ENCODE data around the gene P2RY4.
"Not testable (repeated sequence)": the region's sequence is repeated elsewhere in the genome, so short reads cannot be mapped to it uniquely, and the experiment has no call there.

Gene P2RY4

GRCh38 chrX:70244881-70245280, 15.1 kb downstream of the P2RY4 start:
- H3K9me3 ChIP-seq (ENCODE audit: control insufficient read depth, insufficient read depth, low read length) = no peaks in the 10 kb centered on the region
- no CpG with 5 or more reads among the region's 6 CpGs for WGBS (ENCODE audit: insufficient coverage, insufficient read length)
- no peaks in the 10 kb centered on the region for H3K27me3 ChIP-seq (ENCODE audit: control insufficient read depth, insufficient read depth, low read length)
- H3K27ac ChIP-seq (ENCODE audit: low read length) = no peak overlapping the region
- H3K4me3 ChIP-seq (ENCODE audit: low read length) = no peak overlapping the region
- H3K4me1 ChIP-seq (ENCODE audit: control insufficient read depth, insufficient read depth, low read length) = no peaks in the 10 kb centered on the region
- no peak for DNase-seq (ENCODE audit: low read depth, low spot score)
- H3K36me3 ChIP-seq (ENCODE audit: control insufficient read depth, insufficient read depth, low read length) = no peaks in the 10 kb centered on the region

DNA sequence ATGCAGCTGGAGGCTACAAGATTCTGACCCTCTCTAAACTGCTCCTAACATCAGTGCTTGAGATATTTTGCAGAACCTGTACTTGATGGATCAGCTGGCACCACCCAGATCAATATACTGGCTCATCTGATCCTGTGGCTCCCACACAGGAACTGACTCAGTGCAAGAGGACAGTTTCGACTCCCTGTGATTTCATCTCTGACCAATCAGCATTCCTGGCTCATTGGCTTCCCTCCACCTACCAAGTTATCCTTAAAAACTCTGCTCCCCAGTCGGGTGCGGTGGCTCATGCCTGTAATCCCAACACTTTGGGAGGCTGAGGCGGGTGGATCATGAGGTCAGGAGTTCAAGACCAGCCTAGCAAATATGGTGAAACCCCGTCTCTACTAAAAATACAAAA, 16.4 kb downstream of the P2RY4 start:
- not testable (repeated sequence) for H3K27me3 ChIP-seq (ENCODE audit: control insufficient read depth, insufficient read depth, low read length); DNase-seq (ENCODE audit: low read depth, low spot score); H3K4me3 ChIP-seq (ENCODE audit: low read length); H3K36me3 ChIP-seq (ENCODE audit: control insufficient read depth, insufficient read depth, low read length); H3K9me3 ChIP-seq (ENCODE audit: control insufficient read depth, insufficient read depth, low read length); H3K27ac ChIP-seq (ENCODE audit: low read length); H3K4me1 ChIP-seq (ENCODE audit: control insufficient read depth, insufficient read depth, low read length)
- WGBS (ENCODE audit: insufficient coverage, insufficient read length) = no CpG with 5 or more reads among the region's 5 CpGs

DNA sequence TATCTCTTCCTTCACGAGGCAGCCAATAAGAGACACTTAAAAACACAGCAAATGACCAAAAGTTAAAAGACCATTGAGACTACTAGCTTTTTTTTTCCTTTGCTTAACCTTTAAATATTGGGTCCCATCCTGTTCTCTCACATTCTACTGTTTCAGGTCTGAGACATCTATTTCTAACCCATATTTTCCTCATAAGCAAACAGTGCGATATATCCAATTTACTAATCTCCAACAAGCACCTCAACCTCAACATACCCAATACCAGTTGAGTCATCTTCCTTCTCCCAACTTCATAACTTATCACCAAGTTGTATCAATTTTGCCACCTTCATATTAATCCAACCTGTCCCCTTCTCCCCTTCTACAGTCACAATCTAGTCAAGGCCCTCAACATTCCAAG, 18.5 kb downstream of the P2RY4 start:
- Histone ChIP-seq H3K27me3 (ENCODE audit: control insufficient read depth, insufficient read depth, low read length) (no peaks in the 10 kb centered on the region), H3K4me3 (ENCODE audit: low read length) (no peak overlapping the region), H3K4me1 (ENCODE audit: control insufficient read depth, insufficient read depth, low read length) (no peaks in the 10 kb centered on the region), H3K27ac (ENCODE audit: low read length) (no peak overlapping the region), H3K9me3 (ENCODE audit: control insufficient read depth, insufficient read depth, low read length) (no peaks in the 10 kb centered on the region), H3K36me3 (ENCODE audit: control insufficient read depth, insufficient read depth, low read length) (no peaks in the 10 kb centered on the region)
- DNase-seq (ENCODE audit: low read depth, low spot score) = no peak
- WGBS (ENCODE audit: insufficient coverage, insufficient read length) = no CpG with 5 or more reads among the region's 2 CpGs

GRCh38 chrX:70240751-70241150, 19.3 kb downstream of the P2RY4 start:
- WGBS (ENCODE audit: insufficient coverage, insufficient read length) = no CpG with 5 or more reads among the region's 1 CpG
- Histone ChIP-seq H3K9me3 (ENCODE audit: control insufficient read depth, insufficient read depth, low read length) (no peaks in the 10 kb centered on the region), H3K36me3 (ENCODE audit: control insufficient read depth, insufficient read depth, low read length) (no peaks in the 10 kb centered on the region), H3K27me3 (ENCODE audit: control insufficient read depth, insufficient read depth, low read length) (no peaks in the 10 kb centered on the region), H3K27ac (ENCODE audit: low read length) (no peak overlapping the region), H3K4me3 (ENCODE audit: low read length) (no peak overlapping the region), H3K4me1 (ENCODE audit: control insufficient read depth, insufficient read depth, low read length) (no peaks in the 10 kb centered on the region)
- no peak for DNase-seq (ENCODE audit: low read depth, low spot score)

DNA sequence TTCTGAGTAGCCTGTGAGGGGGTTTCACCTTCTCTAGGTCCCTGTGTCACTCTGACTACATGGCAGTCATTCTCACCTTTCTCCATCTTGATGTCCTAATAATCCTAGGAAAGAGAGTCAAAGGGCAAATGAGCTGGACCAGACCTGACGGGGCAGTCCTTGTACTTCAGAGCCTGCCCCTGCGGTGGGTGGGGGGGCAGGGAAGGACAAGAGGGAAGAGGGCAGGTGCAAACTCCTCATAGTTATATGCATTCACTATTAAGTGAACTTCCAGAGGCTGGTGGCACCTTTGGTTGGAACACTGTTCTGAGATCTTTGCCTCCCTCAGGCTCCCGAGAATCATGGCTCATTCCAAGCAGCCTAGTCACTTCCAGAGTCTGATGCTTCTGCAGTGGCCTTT, 25.6 kb downstream of the P2RY4 start, which contains the start of gene AWAT1:
TSS of gene AWAT1 (plus strand) at position 301 of the 400 bp plus-strand sequence. CDS start at position 342, 41 bp downstream.
- H3K4me3 ChIP-seq (ENCODE audit: low read length) = no peak within 1 kb of the TSS
- H3K27ac ChIP-seq (ENCODE audit: low read length) = no peak within 1 kb of the TSS
- no CpG with 5 or more reads among the region's 3 CpGs for WGBS (ENCODE audit: insufficient coverage, insufficient read length)
- no peaks in the 10 kb centered on the region for H3K27me3 ChIP-seq (ENCODE audit: control insufficient read depth, insufficient read depth, low read length)
- H3K9me3 ChIP-seq (ENCODE audit: control insufficient read depth, insufficient read depth, low read length) = no peaks in the 10 kb centered on the region
- no peaks in the 10 kb centered on the region for H3K4me1 ChIP-seq (ENCODE audit: control insufficient read depth, insufficient read depth, low read length)
- DNase-seq (ENCODE audit: low read depth, low spot score) = no peak
- no peaks in the 10 kb centered on the region for H3K36me3 ChIP-seq (ENCODE audit: control insufficient read depth, insufficient read depth, low read length)

DNA sequence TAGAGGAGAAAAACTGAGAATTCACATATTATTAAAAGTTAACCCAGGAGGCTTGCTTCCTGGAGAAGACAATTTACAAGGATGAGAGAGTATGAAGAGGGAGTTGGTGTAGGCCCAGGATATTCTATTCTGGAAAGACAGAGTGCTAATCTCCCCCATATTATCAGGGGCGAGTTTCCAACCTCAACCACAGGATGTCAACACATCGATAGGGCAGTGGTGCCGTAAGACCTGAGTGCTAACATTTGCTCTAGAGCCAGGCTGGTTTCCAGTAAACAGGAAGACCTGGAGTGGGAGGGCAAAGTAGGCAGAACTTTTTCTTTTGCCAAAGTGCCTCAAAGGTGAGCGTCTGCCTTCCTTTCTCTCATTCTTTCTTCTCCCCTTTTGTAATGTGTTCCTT, 28.3 kb downstream of the P2RY4 start:
- no peak overlapping the region for H3K4me3 ChIP-seq (ENCODE audit: low read length)
- no peaks in the 10 kb centered on the region for H3K4me1 ChIP-seq (ENCODE audit: control insufficient read depth, insufficient read depth, low read length)
- no peak for DNase-seq (ENCODE audit: low read depth, low spot score)
- H3K36me3 ChIP-seq (ENCODE audit: control insufficient read depth, insufficient read depth, low read length) = no peaks in the 10 kb centered on the region
- H3K9me3 ChIP-seq (ENCODE audit: control insufficient read depth, insufficient read depth, low read length) = no peaks in the 10 kb centered on the region
- H3K27ac ChIP-seq (ENCODE audit: low read length) = no peak overlapping the region
- WGBS (ENCODE audit: insufficient coverage, insufficient read length) = no CpG with 5 or more reads among the region's 4 CpGs
- H3K27me3 ChIP-seq (ENCODE audit: control insufficient read depth, insufficient read depth, low read length) = no peaks in the 10 kb centered on the region

- no peak for DNase-seq (ENCODE audit: low read depth, low spot score)
- no peaks in the 10 kb centered on the region for H3K27me3 ChIP-seq (ENCODE audit: control insufficient read depth, insufficient read depth, low read length)
- no peak overlapping the region for H3K4me3 ChIP-seq (ENCODE audit: low read length)
- no peaks in the 10 kb centered on the region for H3K4me1 ChIP-seq (ENCODE audit: control insufficient read depth, insufficient read depth, low read length)
- no peak overlapping the region for H3K27ac ChIP-seq (ENCODE audit: low read length)
- no peaks in the 10 kb centered on the region for H3K9me3 ChIP-seq (ENCODE audit: control insufficient read depth, insufficient read depth, low read length)
- no CpG with 5 or more reads among the region's 2 CpGs for WGBS (ENCODE audit: insufficient coverage, insufficient read length)
- H3K36me3 ChIP-seq (ENCODE audit: control insufficient read depth, insufficient read depth, low read length) = no peaks in the 10 kb centered on the region
Measured at GRCh38 chrX:70226687-70227086, 33.3 kb downstream of the P2RY4 start.

- Histone ChIP-seq H3K9me3 (ENCODE audit: control insufficient read depth, insufficient read depth, low read length) (no peaks in the 10 kb centered on the region), H3K27me3 (ENCODE audit: control insufficient read depth, insufficient read depth, low read length) (no peaks in the 10 kb centered on the region)
- DNase-seq (ENCODE audit: low read depth, low spot score) = no peak
Measured at GRCh38 chrX:70226048-70226447, 34.0 kb downstream of the P2RY4 start.

GRCh38 chrX:70219938-70220764, 39.9 kb downstream of the P2RY4 start:
- DNase-seq (ENCODE audit: low read depth, low spot score) = no peak
- H3K4me3 ChIP-seq (ENCODE audit: low read length) = no peak overlapping the region
- H3K36me3 ChIP-seq (ENCODE audit: control insufficient read depth, insufficient read depth, low read length) = no peaks in the 10 kb centered on the region
- WGBS (ENCODE audit: insufficient coverage, insufficient read length) = no CpG with 5 or more reads among the region's 5 CpGs
- no peaks in the 10 kb centered on the region for H3K9me3 ChIP-seq (ENCODE audit: control insufficient read depth, insufficient read depth, low read length)
- no peaks in the 10 kb centered on the region for H3K4me1 ChIP-seq (ENCODE audit: control insufficient read depth, insufficient read depth, low read length)
- no peak overlapping the region for H3K27ac ChIP-seq (ENCODE audit: low read length)
- H3K27me3 ChIP-seq (ENCODE audit: control insufficient read depth, insufficient read depth, low read length) = no peaks in the 10 kb centered on the region

More at GRCh38 chrX:70226048-70226447, 34.0 kb downstream of the P2RY4 start:
- H3K4me1 ChIP-seq (ENCODE audit: control insufficient read depth, insufficient read depth, low read length) = no peaks in the 10 kb centered on the region
- no peak overlapping the region for H3K27ac ChIP-seq (ENCODE audit: low read length)
- no peak overlapping the region for H3K4me3 ChIP-seq (ENCODE audit: low read length)
- H3K36me3 ChIP-seq (ENCODE audit: control insufficient read depth, insufficient read depth, low read length) = no peaks in the 10 kb centered on the region

GRCh38 chrX:70209570-70209969, 50.4 kb downstream of the P2RY4 start:
- not testable (repeated sequence) for H3K9me3 ChIP-seq (ENCODE audit: control insufficient read depth, insufficient read depth, low read length); DNase-seq (ENCODE audit: low read depth, low spot score); H3K4me3 ChIP-seq (ENCODE audit: low read length); H3K36me3 ChIP-seq (ENCODE audit: control insufficient read depth, insufficient read depth, low read length); H3K27ac ChIP-seq (ENCODE audit: low read length); H3K4me1 ChIP-seq (ENCODE audit: control insufficient read depth, insufficient read depth, low read length); H3K27me3 ChIP-seq (ENCODE audit: control insufficient read depth, insufficient read depth, low read length)
- no CpG with 5 or more reads among the region's 6 CpGs for WGBS (ENCODE audit: insufficient coverage, insufficient read length)

- H3K36me3 ChIP-seq (ENCODE audit: control insufficient read depth, insufficient read depth, low read length) = no peaks in the 10 kb centered on the region
- no peak overlapping the region for H3K4me3 ChIP-seq (ENCODE audit: low read length)
- H3K27me3 ChIP-seq (ENCODE audit: control insufficient read depth, insufficient read depth, low read length) = no peaks in the 10 kb centered on the region
- no peak overlapping the region for H3K27ac ChIP-seq (ENCODE audit: low read length)
- H3K4me1 ChIP-seq (ENCODE audit: control insufficient read depth, insufficient read depth, low read length) = no peaks in the 10 kb centered on the region
- no peaks in the 10 kb centered on the region for H3K9me3 ChIP-seq (ENCODE audit: control insufficient read depth, insufficient read depth, low read length)
- no peak for DNase-seq (ENCODE audit: low read depth, low spot score)
Measured at GRCh38 chrX:70208479-70208878, 51.5 kb downstream of the P2RY4 start.
